UCSD-AML1 (cell line): ENCODE measurements around the gene SELENON.
A peak's percentile ranks its signal among the peaks of the same experiment; 100 is the strongest.

Experiments
- DNase-seq: peaks from one replicate; lab custom pipeline; 2025; ENCODE audit not compliant: unreplicated experiment; lab: John Stamatoyannopoulos, UW

The SELENON gene

GRCh38 chr1:25861316-25862286 is 61.6 kb downstream of the SELENON start:
- peak; percentile 83 for DNase-seq

GRCh38 chr1:25862785-25863485 is 62.9 kb downstream of the SELENON start:
- no peak for DNase-seq

- DNase-seq = no peak
Measured at GRCh38 chr1:25863486-25864262, 63.7 kb downstream of the SELENON start.

GRCh38 chr1:25864434-25864833 is 64.4 kb downstream of the SELENON start:
- DNase-seq = no peak

GRCh38 chr1:25866288-25866687 is 66.3 kb downstream of the SELENON start:
- DNase-seq = no peak

- no peak for DNase-seq
Measured at GRCh38 chr1:25867210-25867991, 67.4 kb downstream of the SELENON start.
